ENCODE measurements around the gene TRIM67.

Gene TRIM67

GRCh38 chr1:231172411-231172810, 10.6 kb downstream of the TRIM67 start (continued):
- no peak for TF ChIP-seq PRDM2 (tag by site-specific recombination; IDR thresholded peaks at IDR 0.05; ENCODE audit: borderline replicate concordance)

GRCh38 chr1:231176421-231176820, 14.6 kb downstream of the TRIM67 start:
- no peaks in the 10 kb centered on the region for H3K9me3 ChIP-seq (ENCODE audit: control insufficient read depth, insufficient read depth, low read depth, low read length)
- no peaks in the 10 kb centered on the region for H3K36me3 ChIP-seq (ENCODE audit: control insufficient read depth in 2 of 2, insufficient read depth in 1 of 2, low read length in 2 of 2)
- H3K4me3 ChIP-seq (ENCODE audit: low read depth, low read length), result no peak overlapping the region
- TF ChIP-seq ZNF202 (tag by site-specific recombination; IDR thresholded peaks at IDR 0.05; ENCODE audit: borderline replicate concordance) (no peak), ZNF571 (tag by site-specific recombination; IDR thresholded peaks at IDR 0.05) (no peak), ZBTB11 (tag by site-specific recombination; conservative IDR thresholded peaks at IDR 0.05; ENCODE audit: low read depth) (no peak), ZNF132 (tag by site-specific recombination; IDR thresholded peaks at IDR 0.05; ENCODE audit: borderline replicate concordance) (no peak), ZNF274 (IDR thresholded peaks at IDR 0.05; ENCODE audit: low read length) (no peak), ZNF274 (tag by site-specific recombination; IDR thresholded peaks at IDR 0.05; ENCODE audit: borderline replicate concordance) (no peak), HOXD13 (CRISPR knock-in tag; IDR thresholded peaks at IDR 0.05; ENCODE audit: borderline replicate concordance) (no peak), ZNF140 (tag by site-specific recombination; IDR thresholded peaks at IDR 0.05) (no peak)
- no peaks in the 10 kb centered on the region for H3K4me1 ChIP-seq (ENCODE audit: control insufficient read depth, insufficient read depth, low read length)
- CTCF ChIA-PET, result interaction anchor here (0.7 to 1.5 kb wide), 2 partner anchors 11 to 35 kb away, joined by 3 to 4 read pairs; no protein-coding TSS in a partner anchor
- POLR2A ChIA-PET, result no interaction called here
- H3K27ac ChIP-seq (ENCODE audit: extremely low read depth, low read depth, low read length), result no peak overlapping the region

- Histone ChIP-seq H3K36me3 (ENCODE audit: control insufficient read depth in 2 of 2, insufficient read depth in 1 of 2, low read length in 2 of 2) (no peaks in the 10 kb centered on the region), H3K4me3 (ENCODE audit: low read depth, low read length) (no peak overlapping the region), H3K9me3 (ENCODE audit: control insufficient read depth, insufficient read depth, low read depth, low read length) (no peaks in the 10 kb centered on the region), H3K27ac (ENCODE audit: extremely low read depth, low read depth, low read length) (no peak overlapping the region), H3K4me1 (ENCODE audit: control insufficient read depth, insufficient read depth, low read length) (no peaks in the 10 kb centered on the region)
- POLR2A ChIA-PET, result no interaction called here
- CTCF ChIA-PET, result interaction anchor here (0.6 to 1.5 kb wide), 3 partner anchors 12 to 259 kb away, joined by 3 to 4 read pairs (median 3); no protein-coding TSS in a partner anchor
- no peak for TF ChIP-seq PRDM2 (tag by site-specific recombination; IDR thresholded peaks at IDR 0.05; ENCODE audit: borderline replicate concordance)
- no peak for TF ChIP-seq ZNF24 (tag by site-specific recombination; IDR thresholded peaks at IDR 0.05)
- no peak for TF ChIP-seq ZNF239 (tag by site-specific recombination; IDR thresholded peaks at IDR 0.05)
- TF ChIP-seq ZBTB20 (tag by site-specific recombination; IDR thresholded peaks at IDR 0.05), result no peak
- no peak for TF ChIP-seq ZNF645 (tag by site-specific recombination; IDR thresholded peaks at IDR 0.05)
- TF ChIP-seq BCL11B (tag by site-specific recombination; IDR thresholded peaks at IDR 0.05; ENCODE audit: low read depth), result no peak
- TF ChIP-seq ZNF433 (tag by site-specific recombination; IDR thresholded peaks at IDR 0.05; ENCODE audit: low read depth), result no peak
Measured at GRCh38 chr1:231177226-231177625, 15.4 kb downstream of the TRIM67 start.
